Measurements from ENCODE around the gene KIRREL1.

GRCh38 chr1:157960773-157961172 is 32.7 kb upstream of the KIRREL1 start:
- TF ChIP-seq CTCF (IDR thresholded peaks at IDR 0.05) (peak; percentile 28), SIN3A (IDR thresholded peaks at IDR 0.05; ENCODE audit: borderline replicate concordance, insufficient read depth, low read depth, low read length) (no peak), REST (IDR thresholded peaks at IDR 0.05; ENCODE audit: insufficient read depth in 1 of 2, low read depth in 2 of 2, low read length in 1 of 2) (no peak)

Data from Panc1 (cell line).